ENCODE results near the gene TCERG1L.
"Not testable (repeated sequence)": the region's sequence is repeated elsewhere in the genome, so short reads cannot be mapped to it uniquely, and the experiment has no call there.

Gene TCERG1L

DNA sequence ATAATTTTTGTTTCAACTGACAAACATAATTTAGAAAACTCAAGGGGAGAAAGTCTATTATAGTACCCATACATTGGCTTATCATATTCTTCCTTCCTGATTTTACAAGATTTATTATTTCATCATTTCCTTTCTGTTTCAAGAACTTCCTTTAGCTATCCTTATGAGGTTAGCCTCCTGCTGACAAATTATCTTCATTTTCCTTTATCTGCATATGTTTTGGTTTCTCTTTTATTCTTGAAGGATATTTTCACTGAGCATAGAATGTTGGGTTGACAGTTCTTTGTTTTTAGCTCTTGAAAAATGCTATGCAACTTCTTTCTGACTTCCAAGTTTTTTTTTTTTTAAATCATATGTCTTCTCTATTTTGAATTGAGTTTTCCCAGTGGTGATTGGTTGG is 21.3 kb upstream of the TCERG1L start:
- ChIA-PET POLR2A (no interaction called here), CTCF (no interaction called here)
- TF ChIP-seq, protein P1, sequence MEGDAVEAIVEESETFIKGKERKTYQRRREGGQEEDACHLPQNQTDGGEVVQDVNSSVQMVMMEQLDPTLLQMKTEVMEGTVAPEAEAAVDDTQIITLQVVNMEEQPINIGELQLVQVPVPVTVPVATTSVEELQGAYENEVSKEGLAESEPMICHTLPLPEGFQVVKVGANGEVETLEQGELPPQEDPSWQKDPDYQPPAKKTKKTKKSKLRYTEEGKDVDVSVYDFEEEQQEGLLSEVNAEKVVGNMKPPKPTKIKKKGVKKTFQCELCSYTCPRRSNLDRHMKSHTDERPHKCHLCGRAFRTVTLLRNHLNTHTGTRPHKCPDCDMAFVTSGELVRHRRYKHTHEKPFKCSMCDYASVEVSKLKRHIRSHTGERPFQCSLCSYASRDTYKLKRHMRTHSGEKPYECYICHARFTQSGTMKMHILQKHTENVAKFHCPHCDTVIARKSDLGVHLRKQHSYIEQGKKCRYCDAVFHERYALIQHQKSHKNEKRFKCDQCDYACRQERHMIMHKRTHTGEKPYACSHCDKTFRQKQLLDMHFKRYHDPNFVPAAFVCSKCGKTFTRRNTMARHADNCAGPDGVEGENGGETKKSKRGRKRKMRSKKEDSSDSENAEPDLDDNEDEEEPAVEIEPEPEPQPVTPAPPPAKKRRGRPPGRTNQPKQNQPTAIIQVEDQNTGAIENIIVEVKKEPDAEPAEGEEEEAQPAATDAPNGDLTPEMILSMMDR (IDR thresholded peaks at IDR 0.05; ENCODE audit: control extremely low read depth, extremely low read depth, low read depth, missing control alignments), result no peak
- no peak for DNase-seq (ENCODE audit: extremely low spot score)

DNA sequence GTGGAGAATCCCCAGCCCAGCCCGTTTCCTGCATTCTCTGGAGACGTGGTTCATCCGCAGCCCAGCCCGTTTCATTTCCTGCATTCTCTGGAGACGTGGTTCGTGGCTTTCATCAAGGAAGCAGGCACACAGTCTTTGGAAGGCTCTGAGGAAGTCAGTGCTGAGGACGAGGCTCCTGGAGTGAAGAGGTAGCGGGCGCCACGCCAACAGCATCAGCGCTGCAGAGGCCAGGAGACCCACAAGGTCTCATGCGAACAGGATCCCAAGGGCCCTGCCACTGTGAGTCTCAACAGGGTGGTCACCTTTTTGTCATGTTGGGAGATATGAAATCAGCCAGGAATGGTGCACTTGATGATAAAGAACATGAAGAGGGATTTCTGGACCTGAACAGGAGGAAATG is 12.4 kb upstream of the TCERG1L start:
- TF ChIP-seq, protein P1 (IDR thresholded peaks at IDR 0.05; ENCODE audit: control extremely low read depth, extremely low read depth, low read depth, missing control alignments), result no peak
- CTCF ChIA-PET, result no interaction called here
- POLR2A ChIA-PET, result no interaction called here
- no peak for DNase-seq (ENCODE audit: extremely low spot score)

DNA sequence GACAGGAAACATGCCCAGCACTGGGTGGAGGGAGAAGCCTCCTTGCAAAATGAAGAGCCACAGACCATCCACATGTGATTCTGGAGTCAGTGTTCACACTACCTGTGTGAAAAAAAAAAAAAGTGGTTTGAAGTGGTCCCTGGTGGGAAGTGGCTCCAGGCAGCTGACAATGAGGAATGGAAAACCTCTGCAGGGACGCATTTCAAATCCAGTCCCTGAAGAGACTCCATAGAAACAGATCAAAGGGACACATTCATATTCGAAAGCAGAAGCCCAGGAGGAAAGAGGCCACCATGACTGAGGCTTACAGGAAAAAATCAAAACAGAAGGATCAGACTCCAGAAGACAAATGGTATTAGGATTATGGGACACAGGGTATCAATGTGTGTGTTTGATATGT is 11.5 kb upstream of the TCERG1L start:
- ChIA-PET CTCF (no interaction called here), POLR2A (no interaction called here)
- DNase-seq (ENCODE audit: extremely low spot score), result no peak
- TF ChIP-seq, protein P1 (IDR thresholded peaks at IDR 0.05; ENCODE audit: control extremely low read depth, extremely low read depth, low read depth, missing control alignments), result no peak

DNA sequence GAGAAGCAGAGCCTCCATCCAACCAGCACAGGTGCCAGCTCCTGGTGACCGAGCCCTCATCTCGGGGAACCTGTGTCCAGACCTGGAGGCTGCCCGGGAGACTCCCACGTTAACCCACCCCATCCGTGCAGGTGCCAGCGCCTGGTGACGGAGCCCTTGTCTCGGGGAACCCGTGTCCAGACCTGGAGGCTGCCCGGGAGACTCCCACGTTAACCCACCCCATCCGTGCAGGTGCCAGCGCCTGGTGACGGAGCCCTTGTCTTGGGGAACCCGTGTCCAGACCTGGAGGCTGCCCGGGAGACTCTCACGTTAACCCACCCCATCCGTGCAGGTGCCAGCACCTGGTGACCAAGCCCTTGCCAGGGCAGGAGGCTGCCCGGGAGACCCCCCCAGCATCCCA is 11.1 kb upstream of the TCERG1L start:
- DNase-seq (ENCODE audit: extremely low spot score); POLR2A ChIA-PET; CTCF ChIA-PET: not testable (repeated sequence)

DNA sequence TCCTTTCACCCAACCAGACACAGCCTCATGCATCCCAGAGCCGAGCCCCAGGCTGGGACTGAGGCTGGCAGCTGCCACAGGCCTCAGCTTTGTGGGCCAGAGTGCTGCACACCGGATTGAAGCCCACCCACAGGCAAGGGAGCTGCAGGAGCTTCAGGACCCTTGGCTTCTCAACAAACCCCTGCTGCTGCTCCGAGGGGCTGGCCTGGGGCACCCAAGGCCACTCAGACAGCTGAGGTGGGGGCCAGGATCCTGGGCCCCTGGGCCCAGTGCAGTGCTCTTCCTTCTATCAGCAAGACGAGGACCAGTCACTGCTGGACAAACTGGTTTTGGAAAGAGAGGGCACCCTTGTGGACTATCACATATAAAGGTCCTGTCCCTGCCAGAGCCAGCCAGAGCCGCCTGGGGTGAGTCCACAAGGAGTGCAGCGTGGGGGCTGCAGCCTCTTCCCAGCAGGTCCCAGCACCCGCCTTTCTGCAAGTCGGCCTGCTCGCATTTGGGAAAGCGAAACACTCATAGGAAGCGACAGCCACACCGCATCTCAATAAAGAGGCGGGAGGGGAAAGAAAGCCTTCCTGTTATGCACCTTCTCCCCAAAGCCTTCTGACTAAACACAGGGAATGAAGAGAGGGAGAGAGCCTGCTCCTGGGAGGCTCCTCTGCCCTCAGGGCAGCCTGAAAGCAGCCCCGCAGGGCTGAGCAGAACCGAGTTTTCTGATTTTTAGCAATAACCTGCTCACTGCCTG is 9.5 kb upstream of the TCERG1L start:
- CTCF ChIA-PET, result no interaction called here
- POLR2A ChIA-PET, result no interaction called here
- TF ChIP-seq, protein P1 (IDR thresholded peaks at IDR 0.05; ENCODE audit: control extremely low read depth, extremely low read depth, low read depth, missing control alignments), result no peak
- no peak for DNase-seq (ENCODE audit: extremely low spot score)

DNA sequence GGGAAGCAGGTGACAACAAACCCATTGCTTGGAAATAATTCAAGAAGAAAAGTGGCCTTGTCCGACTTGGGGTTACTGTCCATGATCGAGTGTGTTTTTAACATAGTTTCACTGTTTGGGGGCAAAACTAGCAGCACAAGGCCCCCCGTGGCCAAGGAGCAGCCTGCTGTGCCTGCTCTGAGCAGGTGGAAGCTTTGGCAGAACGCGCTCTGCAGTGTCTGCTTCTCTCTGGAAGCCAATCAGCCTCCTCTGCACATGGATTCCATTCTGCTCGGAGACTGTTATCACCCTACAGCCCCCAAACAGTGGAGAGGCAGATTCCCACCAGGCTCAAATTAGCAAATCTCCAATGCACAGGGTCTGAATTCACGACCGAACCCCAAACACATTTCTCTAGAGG is 7.3 kb upstream of the TCERG1L start:
- ChIA-PET CTCF (interaction anchor here (1.4 kb wide), 1 partner anchor 13 kb away, joined by 3 read pairs; no protein-coding TSS in a partner anchor), POLR2A (no interaction called here)
- no peak for DNase-seq (ENCODE audit: extremely low spot score)
- TF ChIP-seq, protein P1 (IDR thresholded peaks at IDR 0.05; ENCODE audit: control extremely low read depth, extremely low read depth, low read depth, missing control alignments), result no peak

DNA sequence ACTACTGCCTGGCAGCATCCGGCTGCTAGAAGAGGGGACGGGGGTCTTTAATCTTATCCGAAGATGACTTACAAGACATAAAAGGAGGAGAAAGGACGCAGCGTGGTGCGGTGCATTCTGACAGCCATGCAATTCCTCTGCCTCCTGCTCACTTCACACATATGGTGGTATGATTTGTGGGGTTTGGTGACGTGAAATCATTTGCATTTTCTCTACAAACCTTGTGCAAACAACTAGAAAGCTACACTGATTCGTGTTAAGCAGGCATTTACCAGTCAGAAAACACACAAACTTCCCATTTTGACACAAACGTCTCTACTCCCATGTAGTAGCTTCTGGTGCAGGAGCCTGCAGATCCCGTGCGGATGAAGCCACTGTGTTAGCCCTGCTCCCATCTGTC is 6.8 kb upstream of the TCERG1L start:
- no peak for DNase-seq (ENCODE audit: extremely low spot score)
- POLR2A ChIA-PET, result no interaction called here
- CTCF ChIA-PET, result interaction anchor here (1.4 kb wide), 1 partner anchor 13 kb away, joined by 3 read pairs; no protein-coding TSS in a partner anchor
- TF ChIP-seq, protein P1 (IDR thresholded peaks at IDR 0.05; ENCODE audit: control extremely low read depth, extremely low read depth, low read depth, missing control alignments), result no peak
